ENCODE measurements around the gene FBXL19. TPM values are rescaled to one million over a fixed set of nuclear protein-coding genes. Genes with fewer than 3 reads are reported as not detected.

The FBXL19 gene
- total and polyA plus RNA-seq, 2 of the 13 experiments (the other 11 are each of a cell fraction or from before 2014, with no cell fraction given), result 6.0 to 13.7 TPM

DNA sequence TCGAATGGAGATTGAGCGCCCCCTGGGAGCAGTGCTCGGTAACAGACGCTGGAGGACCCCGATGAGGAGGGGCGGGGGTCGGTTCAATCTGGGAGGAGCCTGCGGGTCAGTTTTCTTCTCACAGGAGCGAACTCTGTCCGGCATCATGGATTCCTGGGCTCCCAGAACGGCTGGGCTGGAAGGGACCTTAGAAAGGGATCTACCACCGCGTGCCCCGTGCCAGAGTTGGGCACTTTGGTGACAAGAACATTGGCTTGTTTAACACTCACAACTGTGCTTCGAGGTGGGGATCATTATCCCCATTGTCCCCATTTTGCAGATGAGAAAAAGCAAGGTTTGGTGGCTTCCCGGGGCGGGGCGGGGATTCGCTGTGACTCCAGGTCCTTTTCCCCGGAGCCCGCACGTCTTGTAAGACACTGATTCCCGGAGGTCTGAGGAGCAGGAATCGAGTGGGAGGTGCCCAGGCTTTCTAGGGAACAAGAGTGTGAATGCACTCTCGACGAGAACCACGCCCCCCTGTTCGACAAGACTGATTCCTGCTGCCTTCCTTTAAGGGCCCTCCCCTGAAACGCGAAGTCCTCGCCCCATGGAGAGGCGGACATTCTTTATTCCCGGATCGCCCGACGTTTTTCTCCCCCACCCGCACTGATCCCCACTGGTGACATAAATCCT is 1.5 kb upstream of the FBXL19 start (continued):
- TF ChIP-seq, protein P1, sequence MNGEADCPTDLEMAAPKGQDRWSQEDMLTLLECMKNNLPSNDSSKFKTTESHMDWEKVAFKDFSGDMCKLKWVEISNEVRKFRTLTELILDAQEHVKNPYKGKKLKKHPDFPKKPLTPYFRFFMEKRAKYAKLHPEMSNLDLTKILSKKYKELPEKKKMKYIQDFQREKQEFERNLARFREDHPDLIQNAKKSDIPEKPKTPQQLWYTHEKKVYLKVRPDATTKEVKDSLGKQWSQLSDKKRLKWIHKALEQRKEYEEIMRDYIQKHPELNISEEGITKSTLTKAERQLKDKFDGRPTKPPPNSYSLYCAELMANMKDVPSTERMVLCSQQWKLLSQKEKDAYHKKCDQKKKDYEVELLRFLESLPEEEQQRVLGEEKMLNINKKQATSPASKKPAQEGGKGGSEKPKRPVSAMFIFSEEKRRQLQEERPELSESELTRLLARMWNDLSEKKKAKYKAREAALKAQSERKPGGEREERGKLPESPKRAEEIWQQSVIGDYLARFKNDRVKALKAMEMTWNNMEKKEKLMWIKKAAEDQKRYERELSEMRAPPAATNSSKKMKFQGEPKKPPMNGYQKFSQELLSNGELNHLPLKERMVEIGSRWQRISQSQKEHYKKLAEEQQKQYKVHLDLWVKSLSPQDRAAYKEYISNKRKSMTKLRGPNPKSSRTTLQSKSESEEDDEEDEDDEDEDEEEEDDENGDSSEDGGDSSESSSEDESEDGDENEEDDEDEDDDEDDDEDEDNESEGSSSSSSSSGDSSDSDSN (CRISPR knock-in tag; IDR thresholded peaks at IDR 0.05), result peak; percentile 50; the same call in 1 of the 2 replicates
- TF ChIP-seq ZFP82 (CRISPR knock-in tag; IDR thresholded peaks at IDR 0.05; ENCODE audit: borderline replicate concordance), result peak; percentile 89
- TF ChIP-seq, protein P2, sequence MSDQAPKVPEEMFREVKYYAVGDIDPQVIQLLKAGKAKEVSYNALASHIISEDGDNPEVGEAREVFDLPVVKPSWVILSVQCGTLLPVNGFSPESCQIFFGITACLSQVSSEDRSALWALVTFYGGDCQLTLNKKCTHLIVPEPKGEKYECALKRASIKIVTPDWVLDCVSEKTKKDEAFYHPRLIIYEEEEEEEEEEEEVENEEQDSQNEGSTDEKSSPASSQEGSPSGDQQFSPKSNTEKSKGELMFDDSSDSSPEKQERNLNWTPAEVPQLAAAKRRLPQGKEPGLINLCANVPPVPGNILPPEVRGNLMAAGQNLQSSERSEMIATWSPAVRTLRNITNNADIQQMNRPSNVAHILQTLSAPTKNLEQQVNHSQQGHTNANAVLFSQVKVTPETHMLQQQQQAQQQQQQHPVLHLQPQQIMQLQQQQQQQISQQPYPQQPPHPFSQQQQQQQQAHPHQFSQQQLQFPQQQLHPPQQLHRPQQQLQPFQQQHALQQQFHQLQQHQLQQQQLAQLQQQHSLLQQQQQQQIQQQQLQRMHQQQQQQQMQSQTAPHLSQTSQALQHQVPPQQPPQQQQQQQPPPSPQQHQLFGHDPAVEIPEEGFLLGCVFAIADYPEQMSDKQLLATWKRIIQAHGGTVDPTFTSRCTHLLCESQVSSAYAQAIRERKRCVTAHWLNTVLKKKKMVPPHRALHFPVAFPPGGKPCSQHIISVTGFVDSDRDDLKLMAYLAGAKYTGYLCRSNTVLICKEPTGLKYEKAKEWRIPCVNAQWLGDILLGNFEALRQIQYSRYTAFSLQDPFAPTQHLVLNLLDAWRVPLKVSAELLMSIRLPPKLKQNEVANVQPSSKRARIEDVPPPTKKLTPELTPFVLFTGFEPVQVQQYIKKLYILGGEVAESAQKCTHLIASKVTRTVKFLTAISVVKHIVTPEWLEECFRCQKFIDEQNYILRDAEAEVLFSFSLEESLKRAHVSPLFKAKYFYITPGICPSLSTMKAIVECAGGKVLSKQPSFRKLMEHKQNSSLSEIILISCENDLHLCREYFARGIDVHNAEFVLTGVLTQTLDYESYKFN (CRISPR knock-in tag; conservative IDR thresholded peaks at IDR 0.05), result peak; percentile 45
- TF ChIP-seq ETV6 (CRISPR knock-in tag; conservative IDR thresholded peaks at IDR 0.05), result no peak
- TF ChIP-seq, protein P3, sequence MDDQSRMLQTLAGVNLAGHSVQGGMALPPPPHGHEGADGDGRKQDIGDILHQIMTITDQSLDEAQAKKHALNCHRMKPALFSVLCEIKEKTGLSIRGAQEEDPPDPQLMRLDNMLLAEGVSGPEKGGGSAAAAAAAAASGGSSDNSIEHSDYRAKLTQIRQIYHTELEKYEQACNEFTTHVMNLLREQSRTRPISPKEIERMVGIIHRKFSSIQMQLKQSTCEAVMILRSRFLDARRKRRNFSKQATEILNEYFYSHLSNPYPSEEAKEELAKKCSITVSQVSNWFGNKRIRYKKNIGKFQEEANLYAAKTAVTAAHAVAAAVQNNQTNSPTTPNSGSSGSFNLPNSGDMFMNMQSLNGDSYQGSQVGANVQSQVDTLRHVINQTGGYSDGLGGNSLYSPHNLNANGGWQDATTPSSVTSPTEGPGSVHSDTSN (CRISPR knock-in tag; IDR thresholded peaks at IDR 0.05; ENCODE audit: borderline replicate concordance), result no peak
- TF ChIP-seq CENPX (CRISPR knock-in tag; IDR thresholded peaks at IDR 0.05), result no peak
- TF ChIP-seq KLF15 (CRISPR knock-in tag; IDR thresholded peaks at IDR 0.05; ENCODE audit: borderline replicate concordance), result no peak
- TF ChIP-seq ZNF121 (CRISPR knock-in tag; IDR thresholded peaks at IDR 0.05), result no peak; the same call in 1 of the 2 replicates
- peak; percentile 64 for TF ChIP-seq ZNF205 (CRISPR knock-in tag; IDR thresholded peaks at IDR 0.05)
- no peak; the same call in 1 of the 2 replicates for TF ChIP-seq JUND (CRISPR knock-in tag; IDR thresholded peaks at IDR 0.05)
- no peak for TF ChIP-seq MAFG (CRISPR knock-in tag; IDR thresholded peaks at IDR 0.05)
- no peak for TF ChIP-seq ZNF337 (CRISPR knock-in tag; IDR thresholded peaks at IDR 0.05; ENCODE audit: borderline replicate concordance, low read depth)
- TF ChIP-seq ZNF432 (CRISPR knock-in tag; IDR thresholded peaks at IDR 0.05; ENCODE audit: borderline replicate concordance), result no peak
- TF ChIP-seq, protein P4, sequence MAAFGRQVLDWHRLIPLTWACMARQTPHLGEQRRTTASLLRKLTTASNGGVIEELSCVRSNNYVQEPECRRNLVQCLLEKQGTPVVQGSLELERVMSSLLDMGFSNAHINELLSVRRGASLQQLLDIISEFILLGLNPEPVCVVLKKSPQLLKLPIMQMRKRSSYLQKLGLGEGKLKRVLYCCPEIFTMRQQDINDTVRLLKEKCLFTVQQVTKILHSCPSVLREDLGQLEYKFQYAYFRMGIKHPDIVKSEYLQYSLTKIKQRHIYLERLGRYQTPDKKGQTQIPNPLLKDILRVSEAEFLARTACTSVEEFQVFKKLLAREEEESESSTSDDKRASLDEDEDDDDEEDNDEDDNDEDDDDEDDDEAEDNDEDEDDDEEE (CRISPR knock-in tag; IDR thresholded peaks at IDR 0.05), result peak; percentile 67; the same call in 1 of the 2 replicates
- TF ChIP-seq FOXA3 (CRISPR knock-in tag; IDR thresholded peaks at IDR 0.05), result no peak; the same call in none of the 2 replicates
- no peak; the same call in none of the 2 replicates for TF ChIP-seq ZNF274 (CRISPR knock-in tag; IDR thresholded peaks at IDR 0.05)
- no peak for TF ChIP-seq ATF1 (CRISPR knock-in tag; IDR thresholded peaks at IDR 0.05)
- TF ChIP-seq, protein P5, sequence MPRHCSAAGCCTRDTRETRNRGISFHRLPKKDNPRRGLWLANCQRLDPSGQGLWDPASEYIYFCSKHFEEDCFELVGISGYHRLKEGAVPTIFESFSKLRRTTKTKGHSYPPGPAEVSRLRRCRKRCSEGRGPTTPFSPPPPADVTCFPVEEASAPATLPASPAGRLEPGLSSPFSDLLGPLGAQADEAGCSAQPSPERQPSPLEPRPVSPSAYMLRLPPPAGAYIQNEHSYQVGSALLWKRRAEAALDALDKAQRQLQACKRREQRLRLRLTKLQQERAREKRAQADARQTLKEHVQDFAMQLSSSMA (CRISPR knock-in tag; IDR thresholded peaks at IDR 0.05), result no peak
- TF ChIP-seq, protein P6, sequence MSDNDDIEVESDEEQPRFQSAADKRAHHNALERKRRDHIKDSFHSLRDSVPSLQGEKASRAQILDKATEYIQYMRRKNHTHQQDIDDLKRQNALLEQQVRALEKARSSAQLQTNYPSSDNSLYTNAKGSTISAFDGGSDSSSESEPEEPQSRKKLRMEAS (IDR thresholded peaks at IDR 0.05), result no peak; the same call in 1 of the 2 replicates
- no peak for TF ChIP-seq ZNF292 (CRISPR knock-in tag; IDR thresholded peaks at IDR 0.05; ENCODE audit: borderline replicate concordance, low read depth)
- no peak for TF ChIP-seq ZC3H4 (CRISPR knock-in tag; IDR thresholded peaks at IDR 0.05; ENCODE audit: borderline replicate concordance)

All from HepG2 (cell line).